Keratinocyte (primary cell): Measurements from ENCODE around the gene MOGAT2. TPM values are rescaled to one million over a fixed set of nuclear protein-coding genes. Genes with fewer than 3 reads are reported as not detected.

Experiments used
- DNase-seq: peaks from one replicate; pipeline ENCODE4 v3.0.0-alpha.2; 2011; ENCODE audit warnings: low read depth, missing footprints, low spot score
- FAIRE-seq: peaks from 2 replicates; lab custom pipeline; 2011; peaks lifted over from hg19 to GRCh38; lab: Jason Lieb, UNC
- H2AFZ ChIP-seq: 2 replicates; pipeline ENCODE4 v1.6.0; 2012; ENCODE audit warnings: low read length, control low read depth, inconsistent platforms; ENCODE audit not compliant: control insufficient read depth
- H3K27ac ChIP-seq: 2 replicates; pipeline ENCODE4 v1.5.1; 2011; ENCODE audit warnings: low read length; ENCODE audit not compliant: control insufficient read depth, insufficient read depth
- H3K27me3 ChIP-seq: 3 replicates; pipeline ENCODE4 v1.6.0; 2011; ENCODE audit warnings: low read length; ENCODE audit not compliant: control insufficient read depth, insufficient read depth; ENCODE audit errors: extremely low read depth
- H3K36me3 ChIP-seq, 2 experiments: 2 replicates in 1 of 2; 3 replicates in 1 of 2; pipeline ENCODE4 v1.5.1; 2011; ENCODE audit warnings: low read length in 2 of 2, mild to moderate bottlenecking in 1 of 2; ENCODE audit not compliant: control insufficient read depth in 2 of 2, insufficient read depth in 2 of 2; ENCODE audit errors: extremely low read depth in 1 of 2
- H3K4me1 ChIP-seq: 3 replicates; pipeline ENCODE4 v1.5.1; 2011; ENCODE audit warnings: low read length; ENCODE audit not compliant: control insufficient read depth, insufficient read depth; ENCODE audit errors: extremely low read depth
- H3K4me2 ChIP-seq: 3 replicates; pipeline ENCODE4 v1.6.0; 2011; ENCODE audit warnings: low read depth, low read length; ENCODE audit not compliant: control insufficient read depth, insufficient read depth; ENCODE audit errors: extremely low read depth
- H3K4me3 ChIP-seq, 3 experiments: fragments of 200-600 bp in 1 of 3; sonication (generic) in 1 of 3; 2 replicates in 2 of 3; 3 replicates in 1 of 3; pipeline ENCODE4 v1.5.1; 2011 to 2016; ENCODE audit warnings: low read length in 3 of 3, mild to moderate bottlenecking in 3 of 3, control low read depth in 2 of 3, inconsistent platforms in 1 of 3, low read depth in 1 of 3, mixed read lengths in 1 of 3, mixed run types in 1 of 3, moderate library complexity in 1 of 3; ENCODE audit not compliant: control insufficient read depth in 2 of 3, insufficient read depth in 2 of 3; ENCODE audit errors: extremely low read depth in 1 of 3
- H3K79me2 ChIP-seq: 2 replicates; pipeline ENCODE4 v1.6.0; 2012; ENCODE audit warnings: low read length; ENCODE audit not compliant: control insufficient read depth, insufficient read depth
- H3K9ac ChIP-seq: 3 replicates; pipeline ENCODE4 v1.6.0; 2011; ENCODE audit warnings: low read length; ENCODE audit not compliant: control insufficient read depth, insufficient read depth; ENCODE audit errors: extremely low read depth
- H3K9me1 ChIP-seq: 3 replicates; pipeline ENCODE4 v1.6.0; 2011; ENCODE audit warnings: low read length; ENCODE audit not compliant: control insufficient read depth, insufficient read depth; ENCODE audit errors: extremely low read depth
- H3K9me3 ChIP-seq: 2 replicates; pipeline ENCODE4 v1.5.1; 2012; ENCODE audit warnings: low read depth, low read length; ENCODE audit not compliant: control insufficient read depth
- H4K20me1 ChIP-seq: 3 replicates; pipeline ENCODE4 v1.6.0; 2011; ENCODE audit warnings: low read length; ENCODE audit not compliant: control insufficient read depth, insufficient read depth; ENCODE audit errors: extremely low read depth
- CTCF ChIP-seq, 3 experiments: IDR thresholded peaks in 1 of 3; conservative IDR thresholded peaks in 1 of 3; optimal IDR thresholded peaks in 1 of 3; 2 replicates in 2 of 3; 3 replicates in 1 of 3; pipeline versions ENCODE3 to v1.5.1; 2011; ENCODE audit warnings: low read length in 3 of 3, mild to moderate bottlenecking in 3 of 3, moderate library complexity in 2 of 3, control low read depth in 1 of 3, inconsistent platforms in 1 of 3; ENCODE audit not compliant: insufficient read depth in 2 of 3; ENCODE audit errors: extremely low read depth in 1 of 3
- EZH2 ChIP-seq: IDR thresholded peaks from one replicate; pipeline ENCODE4 v1.6.1; 2012; ENCODE audit warnings: inconsistent platforms, mild to moderate bottlenecking, low read length, moderate library complexity
- dilution Hi-C: fragments of 300-500 bp; cut with MboI; formaldehyde crosslinking; loops from one replicate; pipeline ENCODE4 v1.7.0; 2020; ENCODE audit warnings: low sequenced_read_pairs; ENCODE audit not compliant: extremely low pct_ligation_motif_present
- polyA plus RNA-seq, 5 experiments: library from polyadenylated mRNA; depleted of rRNA in 3 of 5; stranded (reverse) in 3 of 5; stranded (forward) in 1 of 5; unstranded in 1 of 5; fragments of >200 nt; gene quantifications; 1 replicate in 1 of 5; 2 replicates in 3 of 5; 3 replicates in 1 of 5; pipeline versions ENCODE4 v1.2.1 to v1.2.3, GENCODE V29; 2011 to 2012; ENCODE audit warnings: missing spikeins in 2 of 5, low read depth in 1 of 5, low replicate concordance in 1 of 5

MOGAT2 gene
- polyA plus RNA-seq, 1 donor (not counting 4 experiments of a cell fraction or from before 2014, with no cell fraction given): not detected

- Histone ChIP-seq H3K4me2 (no peak overlapping the region), H3K36me3 (no peaks in the 10 kb centered on the region), H3K27ac (no peak overlapping the region), H3K9ac (no peak overlapping the region), H3K4me1 (no peaks in the 10 kb centered on the region), H3K27me3 (peaks cover 13% of the 10 kb centered on the region), H4K20me1 (no peaks in the 10 kb centered on the region), H2AFZ (no peak overlapping the region), H3K9me1 (no peaks in the 10 kb centered on the region), H3K79me2 (no peaks in the 10 kb centered on the region), H3K4me3 (no peak overlapping the region), H3K9me3 (no peaks in the 10 kb centered on the region)
- no peak for TF ChIP-seq CTCF (optimal IDR thresholded peaks at IDR 0.05 in 1 of 3, IDR thresholded peaks at IDR 0.05 in 1 of 3, conservative IDR thresholded peaks at IDR 0.05 in 1 of 3; ENCODE audit: extremely low read depth in 1 of 3, insufficient read depth in 2 of 3, low read length in 3 of 3)
- no peak for TF ChIP-seq EZH2
- FAIRE-seq (no peak), DNase-seq (no peak)
- dilution Hi-C loops: no loop called here
These were observed 27.6 kb upstream of the MOGAT2 start for GRCh38 chr11:75689863-75690609.

GRCh38 chr11:75691804-75692203 is 25.8 kb upstream of the MOGAT2 start:
- no peaks in the 10 kb centered on the region for H4K20me1 ChIP-seq
- peaks cover 13% of the 10 kb centered on the region for H3K27me3 ChIP-seq
- no peaks in the 10 kb centered on the region for H3K9me1 ChIP-seq
- TF ChIP-seq EZH2: no peak
- no peak for TF ChIP-seq CTCF (optimal IDR thresholded peaks at IDR 0.05 in 1 of 3, IDR thresholded peaks at IDR 0.05 in 1 of 3, conservative IDR thresholded peaks at IDR 0.05 in 1 of 3; ENCODE audit: extremely low read depth in 1 of 3, insufficient read depth in 2 of 3, low read length in 3 of 3)
- H3K27ac ChIP-seq: no peak overlapping the region
- FAIRE-seq (no peak), DNase-seq (no peak)
- dilution Hi-C loops: no loop called here
- H3K9ac ChIP-seq: no peak overlapping the region
- no peak overlapping the region for H3K4me3 ChIP-seq
- H3K4me1 ChIP-seq: no peaks in the 10 kb centered on the region
- no peaks in the 10 kb centered on the region for H3K9me3 ChIP-seq
- H3K36me3 ChIP-seq: no peaks in the 10 kb centered on the region
- no peak overlapping the region for H2AFZ ChIP-seq
- H3K4me2 ChIP-seq: no peak overlapping the region
- H3K79me2 ChIP-seq: no peaks in the 10 kb centered on the region
